ENCODE data around the gene PPP1R15A.

GRCh38 chr19:48872182-48872883 is at the start of gene PPP1R15A:
- TF ChIP-seq CTCF (IDR thresholded peaks at IDR 0.05; ENCODE audit: low read length) (no peak), EZH2 (IDR thresholded peaks at IDR 0.05; ENCODE audit: borderline replicate concordance, low read length) (no peak)
